H1 (cell line): ENCODE results near the gene DCPS. TPM values are rescaled to one million over a fixed set of nuclear protein-coding genes. Genes with fewer than 3 reads are reported as not detected.
"Not testable (repeated sequence)": the region's sequence is repeated elsewhere in the genome, so short reads cannot be mapped to it uniquely, and the experiment has no call there.

Experiments used
- CTCF ChIA-PET: fragments of 300-600 bp; sonication (Branson Sonifier 250); formaldehyde crosslinking; loops from one replicate; lab custom pipeline; 2021; ENCODE audit not compliant: partially characterized antibody; lab: Charles Lee
- POLR2A ChIA-PET: fragments of 300-600 bp; sonication (Branson Sonifier 250); formaldehyde crosslinking; loops from one replicate; lab custom pipeline; 2021; ENCODE audit warnings: inconsistent platforms; ENCODE audit not compliant: partially characterized antibody; lab: Charles Lee
- DNase-seq, 2 experiments: peaks; one replicate each; pipeline versions ENCODE4 v3.0.0 to v3.0.0-alpha.2; 2010 to 2022; ENCODE audit warnings: low spot score in 2 of 2, low read depth in 1 of 2, mixed read lengths in 1 of 2
- FAIRE-seq: peaks from 2 replicates; lab custom pipeline; 2011; peaks lifted over from hg19 to GRCh38; lab: Jason Lieb, UNC
- H2AFZ ChIP-seq: 2 replicates; pipeline ENCODE4 v1.8.1; 2012; ENCODE audit warnings: low read length, inconsistent platforms
- H2AK5ac ChIP-seq: 2 replicates; pipeline ENCODE4 v1.6.1; 2013; ENCODE audit warnings: low read depth, low read length
- H2BK120ac ChIP-seq: replicated peaks from 2 replicates; pipeline ENCODE3; 2013; ENCODE audit warnings: low read depth, low read length, inconsistent platforms
- H2BK12ac ChIP-seq: 2 replicates; pipeline ENCODE4 v1.6.1; 2013; ENCODE audit warnings: low read depth, low read length
- H2BK15ac ChIP-seq: 2 replicates; pipeline ENCODE4 v1.6.1; 2013; ENCODE audit warnings: low read length
- H2BK20ac ChIP-seq: 2 replicates; pipeline ENCODE4 v1.6.1; 2013; ENCODE audit warnings: low read length
- H2BK5ac ChIP-seq: 2 replicates; pipeline ENCODE4 v1.6.1; 2013; ENCODE audit warnings: low read depth, low read length
- H3K14ac ChIP-seq: 2 replicates; pipeline ENCODE4 v1.6.1; 2013; ENCODE audit warnings: inconsistent platforms; ENCODE audit not compliant: insufficient read length
- H3K18ac ChIP-seq: 2 replicates; pipeline ENCODE4 v1.6.1; 2013; ENCODE audit warnings: low read length; ENCODE audit errors: extremely low read depth
- H3K23ac ChIP-seq: 2 replicates; pipeline ENCODE4 v1.6.1; 2013; ENCODE audit warnings: inconsistent platforms; ENCODE audit not compliant: insufficient read length
- H3K23me2 ChIP-seq: 2 replicates; pipeline ENCODE4 v1.6.1; 2013; ENCODE audit warnings: low read depth, low read length
- H3K27ac ChIP-seq: 2 replicates; pipeline ENCODE4 v1.6.1; 2011; ENCODE audit warnings: low read depth, low read length, inconsistent platforms
- H3K27me3 ChIP-seq, 4 experiments: replicated peaks in 1 of 4; 1 replicate in 1 of 4; 2 replicates in 3 of 4; pipeline versions ENCODE4 v1.6.1 to v1.8.1; 2011 to 2013; ENCODE audit warnings: low read length in 3 of 4, mild to moderate bottlenecking in 3 of 4, inconsistent platforms in 2 of 4, mixed read lengths in 2 of 4, moderate library complexity in 1 of 4; ENCODE audit not compliant: control insufficient read depth in 3 of 4, insufficient read depth in 3 of 4; ENCODE audit errors: extremely low read depth in 1 of 4
- H3K36me3 ChIP-seq, 4 experiments: 2 replicates each; pipeline versions ENCODE4 v1.6.1 to v1.8.1; 2011 to 2013; ENCODE audit warnings: mild to moderate bottlenecking in 4 of 4, low read length in 3 of 4, moderate library complexity in 2 of 4, control low read depth in 1 of 4, inconsistent platforms in 1 of 4; ENCODE audit not compliant: insufficient read depth in 4 of 4, control insufficient read depth in 2 of 4
- H3K4ac ChIP-seq: replicated peaks from 2 replicates; pipeline ENCODE3; 2013; ENCODE audit warnings: low read length, low read depth, mixed read lengths, inconsistent platforms; ENCODE audit not compliant: insufficient read length
- H3K4me1 ChIP-seq, 4 experiments: replicated peaks in 1 of 4; 1 replicate in 1 of 4; 2 replicates in 3 of 4; pipeline versions ENCODE4 v1.6.1 to v1.8.1; 2011 to 2013; ENCODE audit warnings: low read length in 3 of 4, inconsistent platforms in 2 of 4, mixed read lengths in 1 of 4; ENCODE audit not compliant: insufficient read depth in 4 of 4, control insufficient read depth in 3 of 4
- H3K4me2 ChIP-seq, 2 experiments: 2 replicates each; pipeline versions ENCODE4 v1.6.1 to v1.8.1; 2011 to 2013; ENCODE audit warnings: low read depth in 2 of 2, low read length in 2 of 2, control low read depth in 1 of 2, inconsistent platforms in 1 of 2, mild to moderate bottlenecking in 1 of 2; ENCODE audit not compliant: insufficient read depth in 1 of 2
- H3K4me3 ChIP-seq, 4 experiments: fragments of 200-600, 300-600 bp in 1 of 4; sonication (generic), shearing (Covaris generic), sonication (Bioruptor Twin) in 1 of 4; 2 replicates each; pipeline versions ENCODE4 v1.5.1 to v1.8.1; 2011 to 2016; ENCODE audit warnings: low read length in 4 of 4, low read depth in 3 of 4, control low read depth in 2 of 4, inconsistent platforms in 2 of 4, mild to moderate bottlenecking in 2 of 4, mixed read lengths in 1 of 4, moderate library complexity in 1 of 4; ENCODE audit not compliant: insufficient read depth in 2 of 4; ENCODE audit errors: extremely low read depth in 1 of 4
- H3K56ac ChIP-seq: replicated peaks from 2 replicates; pipeline ENCODE3; 2013; ENCODE audit warnings: low read depth, mild to moderate bottlenecking, mixed read lengths, low read length, inconsistent platforms; ENCODE audit not compliant: insufficient read length
- H3K79me1 ChIP-seq: 2 replicates; pipeline ENCODE4 v1.6.1; 2013; ENCODE audit warnings: low read depth, low read length, control low read depth
- H3K79me2 ChIP-seq, 2 experiments: 2 replicates each; pipeline versions ENCODE4 v1.6.1 to v1.8.1; 2012 to 2013; ENCODE audit warnings: low read length in 2 of 2, mild to moderate bottlenecking in 2 of 2, inconsistent platforms in 1 of 2; ENCODE audit not compliant: insufficient read depth in 2 of 2, control insufficient read depth in 1 of 2
- H3K9ac ChIP-seq, 4 experiments: replicated peaks in 1 of 4; 1 replicate in 1 of 4; 2 replicates in 3 of 4; pipeline versions ENCODE4 v1.6.1 to v1.8.1; 2011 to 2013; ENCODE audit warnings: low read depth in 3 of 4, low read length in 3 of 4, control low read depth in 2 of 4, mild to moderate bottlenecking in 2 of 4, moderate library complexity in 2 of 4, inconsistent platforms in 1 of 4; ENCODE audit errors: extremely low read depth in 1 of 4
- H3K9me3 ChIP-seq, 2 experiments: 2 replicates each; pipeline versions ENCODE4 v1.6.1 to v1.8.1; 2012 to 2013; ENCODE audit warnings: mild to moderate bottlenecking in 2 of 2, moderate library complexity in 2 of 2, control low read depth in 1 of 2, inconsistent platforms in 1 of 2, low read depth in 1 of 2, low read length in 1 of 2, mixed read lengths in 1 of 2; ENCODE audit not compliant: insufficient read depth in 2 of 2
- H4K20me1 ChIP-seq, 2 experiments: replicated peaks in 1 of 2; 2 replicates each; pipeline versions ENCODE3 to v1.8.1; 2011 to 2013; ENCODE audit warnings: inconsistent platforms in 2 of 2, low read length in 2 of 2, mild to moderate bottlenecking in 1 of 2; ENCODE audit not compliant: insufficient read depth in 2 of 2, control insufficient read depth in 1 of 2
- H4K5ac ChIP-seq: 2 replicates; pipeline ENCODE4 v1.6.1; 2013; ENCODE audit warnings: low read length, low read depth, mixed read lengths, inconsistent platforms; ENCODE audit not compliant: insufficient read length
- H4K8ac ChIP-seq: 2 replicates; pipeline ENCODE4 v1.8.0; 2013; ENCODE audit warnings: mild to moderate bottlenecking, moderate library complexity, low read length, inconsistent platforms; ENCODE audit not compliant: insufficient read depth; ENCODE audit errors: extremely low read depth
- H4K91ac ChIP-seq: replicated peaks from 2 replicates; pipeline ENCODE3; 2013; ENCODE audit warnings: low read length, mixed read lengths, inconsistent platforms; ENCODE audit not compliant: insufficient read length
- WGBS, 2 experiments: shearing (Covaris generic) in 1 of 2; methylation state at CpG; one replicate each; pipeline versions ENCODE4 v1.1.6 to v1.1.7; 2013 to 2015; ENCODE audit warnings: low lambda C conversion rate in 2 of 2, mixed read lengths in 2 of 2, inconsistent platforms in 1 of 2, low coverage in 1 of 2, missing lambda C conversion rate in 1 of 2; ENCODE audit not compliant: insufficient replicate concordance in 2 of 2, insufficient coverage in 1 of 2, insufficient read length in 1 of 2; ENCODE audit errors: extremely low coverage in 1 of 2, missing lambda C conversion rate in 1 of 2; 5-methylcytosine and 5-hydroxymethylcytosine counted together
- polyA plus RNA-seq, 7 experiments: library from polyadenylated mRNA; depleted of rRNA in 3 of 7; stranded (reverse) in 5 of 7; unstranded in 2 of 7; fragments of >200 nt in 5 of 7; fragments of 200-250 nt in 2 of 7; gene quantifications; 1 replicate in 5 of 7; 2 replicates in 1 of 7; 4 replicates in 1 of 7; pipeline versions ENCODE4 v1.2.1 to v1.2.3, GENCODE V29; 2011 to 2013; ENCODE audit warnings: missing spikeins in 2 of 7, mixed read lengths in 2 of 7
- small RNA-seq: library from polyadenylated mRNA; stranded (forward); fragments of <200 nt; extraction: miRNeasy Mini kit (QIAGEN cat#:217004); gene quantifications from one replicate; pipeline ENCODE3, GENCODE V24; 2013; ENCODE audit not compliant: insufficient read depth
- total RNA-seq: library from RNA; stranded (reverse); fragmentation: NEBNext Ultra II Directional; extraction: Animal tissue kit (Norgen Biotek cat#: 25700); gene quantifications from 2 replicates; pipeline ENCODE4 v1.2.1, GENCODE V29; 2021

DCPS gene
- total and polyA plus RNA-seq, 2 of the 8 experiments (the other 6 are each of a cell fraction or from before 2014, with no cell fraction given): 24.6 to 55.2 TPM

DNA sequence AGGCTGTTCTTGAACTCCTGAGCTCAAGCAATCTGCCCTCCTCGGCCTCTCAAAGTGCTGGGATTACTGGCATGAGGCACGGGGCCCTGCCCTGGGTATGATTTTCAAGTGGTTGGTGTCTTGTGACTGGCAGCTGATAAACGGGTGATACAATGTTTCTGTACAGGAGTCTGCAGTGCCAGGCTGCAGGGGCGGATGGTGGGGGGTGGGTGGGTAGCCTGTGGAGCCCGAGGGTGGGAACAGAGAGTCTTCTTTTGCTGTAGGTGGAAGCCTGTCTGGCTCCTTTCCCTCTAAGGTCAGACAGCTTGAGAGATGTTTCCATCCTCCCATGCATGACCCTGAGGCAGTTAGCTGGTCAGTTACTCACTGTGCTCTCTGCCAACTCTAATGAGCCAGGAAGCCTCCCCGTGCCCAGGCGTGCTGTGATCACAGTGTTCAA, 90.8 kb downstream of the DCPS start:
- not testable (repeated sequence) for H3K9me3 ChIP-seq, H3K4me1 ChIP-seq, H2BK5ac ChIP-seq, DNase-seq, H2BK12ac ChIP-seq, H3K23me2 ChIP-seq, H3K79me2 ChIP-seq, H3K9ac ChIP-seq, H3K56ac ChIP-seq, H2BK20ac ChIP-seq, H4K91ac ChIP-seq, H3K4me2 ChIP-seq, H3K27ac ChIP-seq, H3K14ac ChIP-seq, H2AK5ac ChIP-seq, FAIRE-seq, H2BK120ac ChIP-seq, H2AFZ ChIP-seq, H3K4me3 ChIP-seq, H2BK15ac ChIP-seq, H3K36me3 ChIP-seq, H3K18ac ChIP-seq, H4K20me1 ChIP-seq, H3K4ac ChIP-seq, H3K27me3 ChIP-seq, H3K23ac ChIP-seq, H4K8ac ChIP-seq, H4K5ac ChIP-seq, H3K79me1 ChIP-seq
- ChIA-PET CTCF (interaction anchor here (0.7 kb wide), 1 partner anchor 84 kb away, joined by 3 read pairs; no protein-coding TSS in a partner anchor), POLR2A (interaction anchor here (0.6 to 1.4 kb wide), 2 partner anchors 26 to 34 kb away, joined by 3 read pairs; no protein-coding TSS in a partner anchor)
- 82% methylated on average over 3 of the region's 7 CpGs; no CpG with 5 or more reads in 1 of the 2 experiments for WGBS, 2 experiments

Small RNA genes lying within 50 kb of the gene (small RNA-seq; reads per million reads assigned to genes)
- not detected for gene AP001318.3

Other genes starting within 250 kb of the DCPS start
- 32.5 and 32.9 TPM in 2 replicates for gene CDON, start 241.2 kb upstream of the DCPS start, total RNA-seq
- 11.0 and 11.5 TPM in 2 replicates for gene CDON, start 241.2 kb upstream of the DCPS start, polyA plus RNA-seq (2011; rRNA removed)
- 48.2 and 50.7 TPM in 2 replicates for gene RPUSD4, start 92.4 kb upstream of the DCPS start, total RNA-seq
- gene RPUSD4, start 92.4 kb upstream of the DCPS start, polyA plus RNA-seq (2011; rRNA removed): 36.1 and 46.7 TPM in 2 replicates
- gene FAM118B, start 92.3 kb upstream of the DCPS start, total RNA-seq: 47.1 and 48.3 TPM in 2 replicates
- 15.5 and 25.3 TPM in 2 replicates for gene FAM118B, start 92.3 kb upstream of the DCPS start, polyA plus RNA-seq (2011; rRNA removed)
- gene SRPRA, start 35.2 kb upstream of the DCPS start, total RNA-seq: 54.3 and 57.6 TPM in 2 replicates
- 60.3 and 62.0 TPM in 2 replicates for gene SRPRA, start 35.2 kb upstream of the DCPS start, polyA plus RNA-seq (2011; rRNA removed)
- 48.5 and 48.8 TPM in 2 replicates for gene FOXRED1, start 34.9 kb upstream of the DCPS start, total RNA-seq
- 99.4 and 110 TPM in 2 replicates for gene FOXRED1, start 34.9 kb upstream of the DCPS start, polyA plus RNA-seq (2011; rRNA removed)
- gene TIRAP, start 21.0 kb upstream of the DCPS start, total RNA-seq: 4.5 and 5.3 TPM in 2 replicates
- 5.3 and 5.6 TPM in 2 replicates for gene TIRAP, start 21.0 kb upstream of the DCPS start, polyA plus RNA-seq (2011; rRNA removed)
- 15.6 and 16.0 TPM in 2 replicates for gene ST3GAL4, start 51.6 kb downstream of the DCPS start, total RNA-seq
- gene ST3GAL4, start 51.6 kb downstream of the DCPS start, polyA plus RNA-seq (2011; rRNA removed): 20.0 and 21.0 TPM in 2 replicates